22Rv1 (cell line): Measurements from ENCODE around the gene RBBP4.

Source experiments
- CTCF ChIP-seq: fragments of 450-650 bp; IDR thresholded peaks from 2 replicates; pipeline ENCODE4 v1.5.1; 2017; ENCODE audit warnings: mild to moderate bottlenecking
- ZFX ChIP-seq: fragments of 450-650 bp; IDR thresholded peaks from 2 replicates; pipeline ENCODE4 v1.6.1; 2017; ENCODE audit warnings: antibody characterized with exemption, borderline replicate concordance

GRCh38 chr1:32606565-32607371, 44.2 kb upstream of the RBBP4 start:
- TF ChIP-seq CTCF (no peak), ZFX (no peak)
